DLD1 (cell line): Measurements from ENCODE around the gene IMMP2L.

ENCODE experiments used
- in situ Hi-C: cut with HindIII; loops from 2 replicates; pipeline ENCODE4 v1.10.0; 2017; ENCODE audit warnings: low sequenced_read_pairs

IMMP2L gene

GRCh38 chr7:111405621-111406020 lies 156.7 kb downstream of the IMMP2L start:
- in situ Hi-C loops = no loop called here

GRCh38 chr7:111401516-111401915 lies 160.8 kb downstream of the IMMP2L start:
- in situ Hi-C loops = no loop called here

GRCh38 chr7:111400088-111400487 lies 162.2 kb downstream of the IMMP2L start:
- in situ Hi-C loops = no loop called here

GRCh38 chr7:111394891-111395290 lies 167.4 kb downstream of the IMMP2L start:
- in situ Hi-C loops = no loop called here

GRCh38 chr7:111393011-111393754 lies 169.1 kb downstream of the IMMP2L start:
- in situ Hi-C loops = no loop called here

- in situ Hi-C loops = no loop called here
Measured at GRCh38 chr7:111392294-111392693, 170.0 kb downstream of the IMMP2L start.

GRCh38 chr7:111390000-111390399 lies 172.3 kb downstream of the IMMP2L start:
- in situ Hi-C loops = no loop called here

GRCh38 chr7:111388912-111389311 lies 173.4 kb downstream of the IMMP2L start:
- in situ Hi-C loops = no loop called here

GRCh38 chr7:111388016-111388415 lies 174.3 kb downstream of the IMMP2L start:
- in situ Hi-C loops = no loop called here

- in situ Hi-C loops = no loop called here
Measured at GRCh38 chr7:111384065-111384891, 178.0 kb downstream of the IMMP2L start.

GRCh38 chr7:111383133-111383532 lies 179.2 kb downstream of the IMMP2L start:
- in situ Hi-C loops = no loop called here

GRCh38 chr7:111381590-111381989 lies 180.7 kb downstream of the IMMP2L start:
- in situ Hi-C loops = no loop called here

GRCh38 chr7:111380945-111381344 lies 181.3 kb downstream of the IMMP2L start:
- in situ Hi-C loops = no loop called here

GRCh38 chr7:111374027-111374426 lies 188.3 kb downstream of the IMMP2L start:
- in situ Hi-C loops = no loop called here

GRCh38 chr7:111371437-111371836 lies 190.9 kb downstream of the IMMP2L start:
- in situ Hi-C loops = no loop called here

- in situ Hi-C loops = no loop called here
Measured at GRCh38 chr7:111370002-111370401, 192.3 kb downstream of the IMMP2L start.

- in situ Hi-C loops = no loop called here
Measured at GRCh38 chr7:111368381-111369065, 193.8 kb downstream of the IMMP2L start.

- in situ Hi-C loops = no loop called here
Measured at GRCh38 chr7:111364413-111364812, 197.9 kb downstream of the IMMP2L start.

GRCh38 chr7:111363099-111363498 lies 199.2 kb downstream of the IMMP2L start:
- in situ Hi-C loops = no loop called here

GRCh38 chr7:111362506-111363054 lies 199.7 kb downstream of the IMMP2L start:
- in situ Hi-C loops = no loop called here

GRCh38 chr7:111358915-111359314 lies 203.4 kb downstream of the IMMP2L start:
- in situ Hi-C loops = no loop called here
